Breast epithelium (tissue), 3 donors: ENCODE measurements around the gene GOLIM4.

Source experiments
- CTCF ChIP-seq, 3 donors: fragments of 450-650 bp; IDR thresholded peaks; one replicate each; pipeline ENCODE4 v1.5.1; 2016 to 2017; ENCODE audit warnings: antibody characterized with exemption in 3 of 3, mild to moderate bottlenecking in 3 of 3, moderate library complexity in 3 of 3
- POLR2A ChIP-seq: fragments of 450-650 bp; IDR thresholded peaks from one replicate; pipeline ENCODE4 v1.6.1; 2016; ENCODE audit warnings: antibody characterized with exemption, mild to moderate bottlenecking, moderate library complexity
- POLR2AphosphoS5 ChIP-seq, 3 donors: sonication (generic); formaldehyde crosslinking; IDR thresholded peaks; one replicate each; pipeline ENCODE4 v1.6.1; 2017; ENCODE audit warnings: antibody characterized with exemption in 3 of 3

GRCh38 chr3:168093229-168093628, 2.5 kb downstream of the GOLIM4 start:
- TF ChIP-seq CTCF (IDR thresholded peaks at IDR 0.05) (no peak), POLR2AphosphoS5 (IDR thresholded peaks at IDR 0.05) (no peak), POLR2A (no peak)
